Keratinocyte (primary cell): ENCODE results near the gene KCNK16.

Experiments used
- EZH2 ChIP-seq: IDR thresholded peaks from one replicate; pipeline ENCODE4 v1.6.1; 2012; ENCODE audit warnings: inconsistent platforms, mild to moderate bottlenecking, low read length, moderate library complexity
- TF ChIP-seq, protein P1 (sequence below), 3 experiments: IDR thresholded peaks in 1 of 3; conservative IDR thresholded peaks in 1 of 3; optimal IDR thresholded peaks in 1 of 3; 2 replicates in 2 of 3; 3 replicates in 1 of 3; pipeline versions ENCODE3 to v1.5.1; 2011; ENCODE audit warnings: low read length in 3 of 3, mild to moderate bottlenecking in 3 of 3, moderate library complexity in 2 of 3, control low read depth in 1 of 3, inconsistent platforms in 1 of 3; ENCODE audit not compliant: insufficient read depth in 2 of 3; ENCODE audit errors: extremely low read depth in 1 of 3

GRCh38 chr6:39350723-39351505 is 28.4 kb upstream of the KCNK16 start:
- TF ChIP-seq, protein P1, sequence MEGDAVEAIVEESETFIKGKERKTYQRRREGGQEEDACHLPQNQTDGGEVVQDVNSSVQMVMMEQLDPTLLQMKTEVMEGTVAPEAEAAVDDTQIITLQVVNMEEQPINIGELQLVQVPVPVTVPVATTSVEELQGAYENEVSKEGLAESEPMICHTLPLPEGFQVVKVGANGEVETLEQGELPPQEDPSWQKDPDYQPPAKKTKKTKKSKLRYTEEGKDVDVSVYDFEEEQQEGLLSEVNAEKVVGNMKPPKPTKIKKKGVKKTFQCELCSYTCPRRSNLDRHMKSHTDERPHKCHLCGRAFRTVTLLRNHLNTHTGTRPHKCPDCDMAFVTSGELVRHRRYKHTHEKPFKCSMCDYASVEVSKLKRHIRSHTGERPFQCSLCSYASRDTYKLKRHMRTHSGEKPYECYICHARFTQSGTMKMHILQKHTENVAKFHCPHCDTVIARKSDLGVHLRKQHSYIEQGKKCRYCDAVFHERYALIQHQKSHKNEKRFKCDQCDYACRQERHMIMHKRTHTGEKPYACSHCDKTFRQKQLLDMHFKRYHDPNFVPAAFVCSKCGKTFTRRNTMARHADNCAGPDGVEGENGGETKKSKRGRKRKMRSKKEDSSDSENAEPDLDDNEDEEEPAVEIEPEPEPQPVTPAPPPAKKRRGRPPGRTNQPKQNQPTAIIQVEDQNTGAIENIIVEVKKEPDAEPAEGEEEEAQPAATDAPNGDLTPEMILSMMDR (optimal IDR thresholded peaks at IDR 0.05 in 1 of 3, IDR thresholded peaks at IDR 0.05 in 1 of 3, conservative IDR thresholded peaks at IDR 0.05 in 1 of 3; ENCODE audit: extremely low read depth in 1 of 3, insufficient read depth in 2 of 3, low read length in 3 of 3): no peak
- no peak for TF ChIP-seq EZH2
